Smooth muscle cell (in vitro differentiated cells): Measurements from ENCODE around the gene TRIM72. TPM values are rescaled to one million over a fixed set of nuclear protein-coding genes. Genes with fewer than 3 reads are reported as not detected.
"Not testable (repeated sequence)": the region's sequence is repeated elsewhere in the genome, so short reads cannot be mapped to it uniquely, and the experiment has no call there.

Experiments
- DNase-seq: peaks from one replicate; lab custom pipeline; 2025; ENCODE audit not compliant: unreplicated experiment; lab: John Stamatoyannopoulos, UW
- H2AFZ ChIP-seq: fragments of 200-600 bp; sonication (generic); 2 replicates; pipeline ENCODE4 v1.6.0; 2016; ENCODE audit warnings: antibody characterized with exemption, low read depth, mild to moderate bottlenecking
- H3F3A ChIP-seq: fragments of 200-600 bp; sonication (generic); 2 replicates; pipeline ENCODE4 v1.6.0; 2017; ENCODE audit warnings: antibody characterized with exemption, low read depth
- H3K27ac ChIP-seq: fragments of 200-600 bp; sonication (generic); 2 replicates; pipeline ENCODE4 v1.5.1; 2016; ENCODE audit warnings: low read depth, mild to moderate bottlenecking
- H3K27me3 ChIP-seq: fragments of 200-600 bp; sonication (generic); 2 replicates; pipeline ENCODE4 v1.6.1; 2016; ENCODE audit warnings: low read depth, mild to moderate bottlenecking
- H3K36me3 ChIP-seq: fragments of 200-600 bp; sonication (generic); 2 replicates; pipeline ENCODE4 v1.5.1; 2016; ENCODE audit warnings: low read depth
- H3K4me1 ChIP-seq: fragments of 200-600 bp; sonication (generic); 2 replicates; pipeline ENCODE4 v1.5.1; 2016; ENCODE audit warnings: low read depth
- H3K4me2 ChIP-seq: fragments of 200-600 bp; sonication (generic); 2 replicates; pipeline ENCODE4 v1.6.0; 2016; ENCODE audit warnings: mild to moderate bottlenecking
- H3K4me3 ChIP-seq: fragments of 200-600 bp; sonication (generic); 2 replicates; pipeline ENCODE4 v1.5.1; 2016; ENCODE audit warnings: mild to moderate bottlenecking
- H3K79me2 ChIP-seq: fragments of 200-600 bp; sonication (generic); 2 replicates; pipeline ENCODE4 v1.6.0; 2016; ENCODE audit warnings: low read depth, mild to moderate bottlenecking
- H3K9ac ChIP-seq: fragments of 200-600 bp; sonication (generic); 2 replicates; pipeline ENCODE4 v1.6.0; 2016; ENCODE audit warnings: low read depth
- H3K9me3 ChIP-seq: fragments of 200-600 bp; sonication (generic); replicated peaks from 2 replicates; pipeline ENCODE4 v1.5.1; 2016; ENCODE audit warnings: low read depth
- H4K20me1 ChIP-seq: fragments of 200-600 bp; sonication (generic); 2 replicates; pipeline ENCODE4 v1.6.0; 2016; ENCODE audit warnings: low read depth
- WGBS: methylation state at CpG from one replicate; pipeline ENCODE4 v1.1.7; 2016; ENCODE audit warnings: low lambda C conversion rate; 5-methylcytosine and 5-hydroxymethylcytosine counted together
- polyA plus RNA-seq: library from polyadenylated mRNA; unstranded; fragments of >200 nt; fragmentation: Nextera tagmentation; extraction: Ambion mirVana; gene quantifications from 2 replicates; pipeline ENCODE4 v1.2.1, GENCODE V29; 2016
- total RNA-seq: library from RNA; depleted of rRNA; stranded (reverse); fragments of >200 nt; gene quantifications from 2 replicates; pipeline ENCODE4 v1.2.3, GENCODE V29; 2014
- TF ChIP-seq, protein P1 (sequence below): fragments of 200-600 bp; sonication (generic); IDR thresholded peaks from 2 replicates; pipeline ENCODE4 v1.5.1; 2017; ENCODE audit warnings: borderline replicate concordance, mild to moderate bottlenecking, antibody characterized with exemption; ENCODE audit not compliant: insufficient read depth, poor library complexity, severe bottlenecking

The TRIM72 gene, protein sequence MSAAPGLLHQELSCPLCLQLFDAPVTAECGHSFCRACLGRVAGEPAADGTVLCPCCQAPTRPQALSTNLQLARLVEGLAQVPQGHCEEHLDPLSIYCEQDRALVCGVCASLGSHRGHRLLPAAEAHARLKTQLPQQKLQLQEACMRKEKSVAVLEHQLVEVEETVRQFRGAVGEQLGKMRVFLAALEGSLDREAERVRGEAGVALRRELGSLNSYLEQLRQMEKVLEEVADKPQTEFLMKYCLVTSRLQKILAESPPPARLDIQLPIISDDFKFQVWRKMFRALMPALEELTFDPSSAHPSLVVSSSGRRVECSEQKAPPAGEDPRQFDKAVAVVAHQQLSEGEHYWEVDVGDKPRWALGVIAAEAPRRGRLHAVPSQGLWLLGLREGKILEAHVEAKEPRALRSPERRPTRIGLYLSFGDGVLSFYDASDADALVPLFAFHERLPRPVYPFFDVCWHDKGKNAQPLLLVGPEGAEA
- total RNA-seq (0.04 TPM in 2 replicates), polyA plus RNA-seq (0.07 TPM in 2 replicates)

DNA sequence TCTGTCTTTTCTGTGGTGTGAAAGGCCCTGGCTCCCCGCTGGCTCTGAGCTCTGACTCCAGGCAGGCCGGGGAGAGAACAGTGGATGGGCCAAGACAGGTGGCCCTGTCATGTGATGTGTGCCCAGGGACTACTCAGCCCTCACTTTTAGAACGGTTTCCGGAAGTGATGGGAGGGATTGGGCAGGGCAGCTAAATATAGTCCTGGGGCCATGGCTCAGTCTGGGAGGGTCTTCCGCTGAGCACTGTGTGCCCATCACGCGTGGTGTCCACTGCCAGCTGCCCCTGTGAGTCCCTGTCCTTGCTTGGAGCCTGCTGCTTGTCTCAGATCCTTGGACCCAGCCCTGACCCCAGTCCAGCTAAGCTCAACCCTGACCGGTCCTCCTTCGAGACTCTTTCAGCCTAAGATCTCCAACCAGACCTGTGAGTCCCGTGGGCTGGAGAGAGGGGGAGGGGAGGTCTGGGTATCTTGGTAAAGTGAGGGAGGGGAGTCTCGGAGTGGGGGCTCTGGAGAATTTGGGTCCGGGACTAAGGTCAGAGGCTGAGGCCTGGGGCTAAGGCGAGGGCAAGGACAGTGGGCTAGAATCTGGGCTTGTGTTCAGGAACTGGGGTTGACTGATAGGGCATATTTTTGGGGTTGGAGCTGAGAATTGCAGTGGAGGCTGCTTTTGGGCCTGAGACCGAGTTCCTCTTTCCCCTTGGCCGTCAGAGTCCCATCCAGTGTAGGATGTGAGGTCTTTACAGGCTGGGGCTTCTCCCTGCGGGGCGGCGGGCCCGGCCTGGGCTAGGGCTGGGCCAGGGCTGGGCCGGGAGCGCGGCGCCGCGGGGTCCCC lies at the start of gene TRIM72:
TRIM72 (plus strand) TSS at position 243 of the 831 bp plus-strand sequence. CDS start 620 bp downstream, outside the sequence.
- Histone ChIP-seq H3K36me3 (no peaks in the 10 kb centered on the region), H3K27ac (no peak within 1 kb of the TSS), H3K4me1 (peaks cover 23% of the 10 kb centered on the region), H3K4me2 (peak within 1 kb of the TSS; percentile 88), H3F3A (no peaks in the 10 kb centered on the region), H2AFZ (no peak within 1 kb of the TSS), H3K79me2 (no peaks in the 10 kb centered on the region), H4K20me1 (no peaks in the 10 kb centered on the region), H3K4me3 (peak within 1 kb of the TSS; percentile 49), H3K27me3 (peaks cover 74% of the 10 kb centered on the region), H3K9ac (no peak within 1 kb of the TSS), H3K9me3 (no peaks in the 10 kb centered on the region)
- 56% methylated on average over 25 of the region's 25 CpGs for WGBS
- DNase-seq, result no peak
- TF ChIP-seq, protein P1, sequence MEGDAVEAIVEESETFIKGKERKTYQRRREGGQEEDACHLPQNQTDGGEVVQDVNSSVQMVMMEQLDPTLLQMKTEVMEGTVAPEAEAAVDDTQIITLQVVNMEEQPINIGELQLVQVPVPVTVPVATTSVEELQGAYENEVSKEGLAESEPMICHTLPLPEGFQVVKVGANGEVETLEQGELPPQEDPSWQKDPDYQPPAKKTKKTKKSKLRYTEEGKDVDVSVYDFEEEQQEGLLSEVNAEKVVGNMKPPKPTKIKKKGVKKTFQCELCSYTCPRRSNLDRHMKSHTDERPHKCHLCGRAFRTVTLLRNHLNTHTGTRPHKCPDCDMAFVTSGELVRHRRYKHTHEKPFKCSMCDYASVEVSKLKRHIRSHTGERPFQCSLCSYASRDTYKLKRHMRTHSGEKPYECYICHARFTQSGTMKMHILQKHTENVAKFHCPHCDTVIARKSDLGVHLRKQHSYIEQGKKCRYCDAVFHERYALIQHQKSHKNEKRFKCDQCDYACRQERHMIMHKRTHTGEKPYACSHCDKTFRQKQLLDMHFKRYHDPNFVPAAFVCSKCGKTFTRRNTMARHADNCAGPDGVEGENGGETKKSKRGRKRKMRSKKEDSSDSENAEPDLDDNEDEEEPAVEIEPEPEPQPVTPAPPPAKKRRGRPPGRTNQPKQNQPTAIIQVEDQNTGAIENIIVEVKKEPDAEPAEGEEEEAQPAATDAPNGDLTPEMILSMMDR, result no peak

DNA sequence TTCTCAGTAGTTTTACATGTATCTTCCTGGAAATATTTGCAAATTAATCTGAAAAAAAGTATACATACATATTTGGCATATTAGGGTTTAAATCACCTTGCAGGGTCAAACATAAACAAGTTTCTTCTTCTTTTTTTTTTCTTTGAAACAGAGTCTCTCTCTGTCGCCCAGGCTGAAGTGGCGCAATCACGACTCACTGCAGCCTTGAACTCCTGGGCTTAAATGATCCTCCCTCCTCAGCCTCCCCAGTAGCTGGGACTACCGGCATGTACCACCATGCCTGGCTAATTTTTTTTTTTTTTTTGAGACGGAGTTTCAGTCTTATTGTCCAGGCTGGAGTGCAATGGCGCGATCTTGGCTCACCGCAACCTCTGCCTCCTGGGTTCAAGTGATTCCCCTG lies 46.6 kb upstream of the TRIM72 start:
- Histone ChIP-seq H3K36me3 (no peaks in the 10 kb centered on the region), H3K9me3 (no peaks in the 10 kb centered on the region), H3F3A (no peaks in the 10 kb centered on the region), H3K27me3 (no peaks in the 10 kb centered on the region), H3K4me1 (peaks cover 6% of the 10 kb centered on the region), H3K79me2 (no peaks in the 10 kb centered on the region), H2AFZ (no peak overlapping the region), H3K4me3 (no peak overlapping the region), H3K9ac (no peak overlapping the region), H3K4me2 (no peak overlapping the region), H3K27ac (no peak overlapping the region), H4K20me1 (no peaks in the 10 kb centered on the region)
- TF ChIP-seq, protein P1, result no peak
- WGBS, result 92% methylated on average over 8 of the region's 8 CpGs
- no peak for DNase-seq

DNA sequence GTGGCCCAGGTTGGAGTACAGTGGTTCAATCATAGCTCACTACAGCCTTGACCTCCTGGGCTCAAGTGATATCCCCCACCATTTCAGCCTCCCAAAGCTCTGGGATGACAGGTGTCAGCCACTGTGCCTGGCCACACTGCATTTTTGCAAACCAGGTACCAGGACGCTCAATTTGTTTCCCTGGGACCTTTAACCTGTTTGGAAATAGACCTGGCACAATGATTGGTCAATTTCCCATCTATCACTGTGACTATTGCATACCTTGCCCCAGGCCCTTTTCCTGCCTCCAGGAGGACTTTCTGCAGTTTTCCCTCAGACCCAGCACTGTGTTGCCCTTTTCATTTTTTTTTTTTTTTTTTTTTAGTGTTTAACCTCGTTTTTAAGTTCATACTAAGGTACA lies 45.1 kb upstream of the TRIM72 start:
- no peaks in the 10 kb centered on the region for H3K9me3 ChIP-seq
- H3K9ac ChIP-seq, result no peak overlapping the region
- H3K36me3 ChIP-seq, result no peaks in the 10 kb centered on the region
- no peak overlapping the region for H3K27ac ChIP-seq
- H4K20me1 ChIP-seq, result no peaks in the 10 kb centered on the region
- DNase-seq, result no peak
- TF ChIP-seq, protein P1, result no peak
- H3K4me1 ChIP-seq, result peaks cover 6% of the 10 kb centered on the region
- no peaks in the 10 kb centered on the region for H3K27me3 ChIP-seq
- no peaks in the 10 kb centered on the region for H3F3A ChIP-seq
- H3K4me2 ChIP-seq, result no peak overlapping the region
- no peak overlapping the region for H3K4me3 ChIP-seq
- WGBS, result 84% methylated on average over 2 of the region's 2 CpGs
- H2AFZ ChIP-seq, result no peak overlapping the region
- no peaks in the 10 kb centered on the region for H3K79me2 ChIP-seq

DNA sequence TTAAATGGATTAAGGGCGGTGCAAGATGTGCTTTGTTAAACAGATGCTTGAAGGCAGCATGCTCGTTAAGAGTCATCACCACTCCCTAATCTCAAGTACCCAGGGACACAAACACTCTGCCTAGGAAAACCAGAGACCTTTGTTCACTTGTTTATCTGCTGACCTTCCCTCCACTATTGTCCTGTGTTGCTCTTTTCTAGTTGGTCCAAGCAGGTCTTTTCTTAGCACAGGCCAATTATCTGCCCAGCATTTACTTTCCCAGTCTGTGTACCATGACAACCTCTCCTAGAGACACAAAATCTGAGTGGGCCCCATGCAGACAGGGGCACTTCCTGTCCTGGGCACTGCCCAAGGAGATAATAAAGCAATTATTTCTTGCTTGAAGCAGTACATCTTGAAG lies 43.9 kb upstream of the TRIM72 start:
- not testable (repeated sequence) for H3K4me2 ChIP-seq, H3K9ac ChIP-seq, H3K79me2 ChIP-seq, DNase-seq, H2AFZ ChIP-seq, H3K27me3 ChIP-seq, H3K27ac ChIP-seq, H3K4me3 ChIP-seq, H3K9me3 ChIP-seq, H3K36me3 ChIP-seq, H3F3A ChIP-seq, H4K20me1 ChIP-seq, H3K4me1 ChIP-seq
- 0% methylated on average over 1 of the region's 2 CpGs for WGBS
